NCI-H2029 treated with DMSO at 0.1 percent for 48 hours (cell line): ENCODE results near the gene CALHM2.
"Not testable (repeated sequence)": the region's sequence is repeated elsewhere in the genome, so short reads cannot be mapped to it uniquely, and the experiment has no call there.

Source experiments
- DNase-seq: peaks from one replicate; lab custom pipeline; 2025; lab: John Stamatoyannopoulos, UW

Gene CALHM2

GRCh38 chr10:103451831-103452505 is at the start of gene CALHM2:
CALHM2 (minus strand) TSS chr10:103452370; CDS start chr10:103449941, 2,429 bp downstream.
- no peak for DNase-seq

DNA sequence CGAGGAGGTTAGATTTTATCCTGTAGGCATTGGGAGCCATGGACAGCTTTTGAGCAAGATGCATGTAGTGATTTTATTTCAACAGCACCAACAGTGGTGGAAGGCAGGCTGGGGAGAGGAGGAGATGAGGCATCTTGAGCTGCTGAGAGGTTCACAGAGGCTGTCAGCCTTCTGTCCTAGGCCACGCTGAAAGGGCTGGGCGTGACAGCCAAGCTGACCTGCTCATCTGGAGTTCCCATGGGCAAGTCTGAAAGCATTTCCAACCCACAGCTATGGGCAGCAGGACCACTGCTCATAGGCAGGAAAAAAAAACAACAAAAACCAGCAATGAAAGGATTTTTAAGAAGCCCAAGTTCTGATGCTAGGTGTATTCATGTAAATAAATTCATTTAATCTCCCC is 49.0 kb upstream of the CALHM2 start:
- DNase-seq: no peak

GRCh38 chr10:103500481-103500880 is 48.3 kb upstream of the CALHM2 start:
- no peak for DNase-seq

GRCh38 chr10:103499881-103500280 is 47.7 kb upstream of the CALHM2 start:
- DNase-seq: no peak

- no peak for DNase-seq
Measured at GRCh38 chr10:103498936-103499638, 46.9 kb upstream of the CALHM2 start.

DNA sequence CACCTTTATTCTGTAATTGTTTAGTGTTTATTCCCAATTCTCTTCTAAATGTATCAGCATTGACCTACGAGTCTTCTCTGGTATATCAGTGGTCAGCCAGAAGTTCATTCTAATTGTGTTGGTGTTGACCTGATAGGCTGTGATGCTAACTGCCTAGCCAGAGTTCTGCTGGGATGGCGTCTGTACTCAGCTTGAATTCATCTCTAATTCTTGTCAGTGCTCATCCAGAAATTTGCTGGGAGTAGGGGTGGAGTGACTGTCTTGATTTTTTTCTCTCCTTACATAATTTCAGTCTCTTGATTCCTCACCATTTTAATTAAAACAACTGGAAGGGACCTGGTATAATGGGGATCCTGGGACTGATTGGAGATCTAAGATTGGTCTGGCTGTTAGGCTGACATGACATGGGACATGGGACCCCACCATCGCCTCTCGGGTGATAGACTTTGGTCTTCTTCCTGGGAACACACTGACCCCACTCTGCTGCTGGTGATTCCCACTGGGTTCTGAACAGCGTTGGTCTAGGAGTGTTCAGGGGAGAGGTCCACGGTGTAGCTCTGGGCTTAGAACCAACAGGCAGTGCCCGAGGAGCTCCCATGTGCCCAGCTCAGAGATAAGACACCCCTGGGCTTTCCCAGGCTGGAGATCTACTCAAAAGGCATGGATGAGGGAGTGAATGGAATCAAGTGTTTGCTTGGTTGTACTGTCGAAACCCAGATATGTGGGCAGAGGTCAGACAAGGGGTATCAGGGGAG is 45.2 kb upstream of the CALHM2 start:
- no peak for DNase-seq

DNA sequence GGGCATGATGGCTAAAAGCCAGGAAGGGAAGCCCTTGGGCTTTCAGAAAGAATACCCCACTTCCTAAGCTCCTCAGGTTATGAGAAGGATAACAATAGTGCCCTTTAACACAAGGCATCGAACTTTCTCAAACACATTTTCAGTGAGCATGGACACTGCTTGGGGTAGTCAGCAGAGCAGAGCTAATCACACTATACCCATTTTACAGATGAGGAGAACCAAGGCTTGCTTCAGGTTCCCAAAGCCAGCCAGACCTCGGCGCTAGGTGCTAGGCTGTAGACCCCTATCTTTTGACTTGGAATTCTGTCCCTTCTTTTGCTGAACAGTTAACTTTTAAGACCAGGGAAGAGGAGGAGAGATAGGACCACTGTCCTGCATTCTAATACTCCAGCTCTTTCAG is 43.2 kb upstream of the CALHM2 start:
- no peak for DNase-seq

- DNase-seq: no peak
Measured at GRCh38 chr10:103493916-103494877, 42.0 kb upstream of the CALHM2 start.

DNA sequence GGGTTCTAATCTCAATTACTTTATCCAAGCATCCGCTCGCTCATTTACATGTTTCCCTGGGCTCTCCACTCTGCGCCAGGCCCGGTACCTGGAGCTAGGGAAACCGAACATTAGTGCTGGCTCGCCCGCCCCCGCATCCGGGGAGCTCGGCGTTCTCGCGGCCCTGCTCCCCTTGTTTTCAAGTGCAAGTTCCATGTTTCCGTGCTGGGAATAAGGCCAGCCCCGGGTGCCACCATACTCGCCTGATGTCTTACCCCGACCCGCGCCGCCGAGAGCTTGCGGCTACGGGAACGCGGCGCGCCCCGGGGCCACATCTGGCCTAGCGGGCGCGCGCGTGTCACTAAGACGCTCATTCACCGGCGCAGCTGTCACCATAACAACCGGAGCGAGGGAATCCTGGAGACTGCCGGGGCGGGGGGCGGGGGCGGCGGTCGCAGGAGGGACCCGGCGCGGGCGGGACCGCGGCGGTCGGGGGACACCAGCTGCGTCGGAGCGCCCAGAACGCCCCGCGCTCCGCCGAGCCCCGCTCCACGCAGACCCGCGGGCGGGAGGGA is 41.3 kb upstream of the CALHM2 start, which contains the start of gene NEURL1:
NEURL1 (plus strand) TSS at position 344 of the 554 bp plus-strand sequence. CDS start 683 bp downstream, outside the sequence.
- no peak for DNase-seq

DNA sequence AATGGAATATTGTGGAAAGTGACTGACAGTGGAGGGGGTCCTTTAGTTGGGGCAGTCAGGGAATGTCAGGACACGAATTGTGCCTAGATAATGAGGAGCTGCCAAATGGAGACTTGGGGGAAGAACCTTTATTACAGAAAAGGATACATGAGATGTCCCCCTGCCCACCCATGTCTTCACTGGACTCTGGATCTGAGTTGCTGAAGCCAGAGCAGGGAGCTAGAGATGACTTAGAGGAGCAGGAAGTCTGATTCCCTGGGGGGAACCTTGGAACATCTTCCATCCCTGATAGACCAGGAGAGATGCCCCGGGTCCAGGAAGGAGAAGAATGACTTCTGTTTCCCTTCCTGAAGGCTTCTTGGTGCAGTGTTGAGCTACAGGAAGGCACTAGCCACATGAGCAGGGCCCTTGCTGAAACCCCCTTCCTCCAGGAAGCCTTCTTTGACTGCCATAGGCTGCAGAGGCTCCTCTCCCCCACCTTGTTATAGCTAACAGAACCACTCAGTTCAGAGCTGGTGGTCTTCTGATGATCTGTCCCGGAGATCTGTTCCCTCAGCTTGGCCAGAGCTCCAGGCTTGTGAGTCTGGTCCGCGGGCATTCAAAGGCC is 40.6 kb upstream of the CALHM2 start:
- no peak for DNase-seq

DNA sequence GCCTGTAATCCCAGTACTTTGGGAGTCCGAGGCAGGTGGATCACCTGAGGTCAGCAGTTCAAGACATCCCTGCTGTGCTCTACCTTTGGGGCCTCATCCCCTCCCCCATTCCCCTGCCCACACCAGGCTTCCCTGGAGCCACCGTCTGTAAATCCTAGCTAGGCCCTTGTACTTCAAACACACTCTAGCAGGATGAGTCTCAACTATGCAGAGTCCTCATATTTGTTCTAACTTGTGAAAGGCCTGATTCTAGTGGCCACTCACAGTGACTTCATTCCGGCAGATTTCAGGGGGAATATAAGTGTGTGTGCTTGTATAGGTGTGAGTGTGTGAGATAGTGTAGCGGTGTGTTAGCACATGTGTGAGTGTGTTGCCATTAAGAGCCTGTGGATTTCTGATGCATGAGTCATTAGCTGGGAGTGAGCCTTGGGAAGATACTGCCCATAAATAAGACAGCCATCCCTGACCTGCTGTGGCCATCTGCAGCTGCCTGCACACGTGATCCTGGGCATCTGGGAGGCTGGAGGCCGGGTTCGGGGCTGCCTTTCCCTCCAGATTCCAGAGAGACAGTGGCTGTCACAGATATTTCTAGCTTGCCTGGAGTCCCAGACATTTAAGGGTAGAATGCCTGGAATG is 39.7 kb upstream of the CALHM2 start:
- no peak for DNase-seq

- no peak for DNase-seq
Measured at GRCh38 chr10:103490986-103491314, 38.8 kb upstream of the CALHM2 start.

GRCh38 chr10:103487410-103487708 is 35.2 kb upstream of the CALHM2 start:
- DNase-seq: no peak

GRCh38 chr10:103486635-103487409 is 34.7 kb upstream of the CALHM2 start:
- DNase-seq: not testable (repeated sequence)

DNA sequence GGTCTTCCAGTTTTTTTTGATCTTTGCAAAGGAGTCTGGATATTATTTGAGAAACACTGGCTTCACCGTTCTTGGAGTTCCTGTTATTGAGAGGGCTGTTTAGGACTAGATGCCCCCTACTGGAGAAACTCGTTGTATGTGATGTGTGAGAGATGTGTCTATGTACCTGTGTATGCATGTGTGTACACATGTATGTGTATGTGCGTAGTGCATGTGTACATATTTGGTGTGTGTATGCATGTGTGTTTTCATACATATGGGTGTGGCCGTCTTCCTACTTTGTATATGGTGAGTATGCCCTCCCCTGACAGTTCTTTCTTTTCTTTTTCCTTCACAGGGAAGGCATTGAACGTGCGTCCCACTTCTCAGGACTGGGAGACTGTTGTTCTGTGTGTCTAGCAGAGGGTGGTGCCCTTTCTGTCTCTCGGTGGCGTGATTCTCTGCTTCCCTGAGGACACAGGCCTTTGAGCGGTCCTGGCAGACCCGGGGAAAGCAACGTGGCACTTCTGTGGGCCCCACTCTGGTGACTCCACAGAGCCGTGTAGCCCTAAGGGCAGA is 29.9 kb upstream of the CALHM2 start:
- DNase-seq: peak; percentile 34

DNA sequence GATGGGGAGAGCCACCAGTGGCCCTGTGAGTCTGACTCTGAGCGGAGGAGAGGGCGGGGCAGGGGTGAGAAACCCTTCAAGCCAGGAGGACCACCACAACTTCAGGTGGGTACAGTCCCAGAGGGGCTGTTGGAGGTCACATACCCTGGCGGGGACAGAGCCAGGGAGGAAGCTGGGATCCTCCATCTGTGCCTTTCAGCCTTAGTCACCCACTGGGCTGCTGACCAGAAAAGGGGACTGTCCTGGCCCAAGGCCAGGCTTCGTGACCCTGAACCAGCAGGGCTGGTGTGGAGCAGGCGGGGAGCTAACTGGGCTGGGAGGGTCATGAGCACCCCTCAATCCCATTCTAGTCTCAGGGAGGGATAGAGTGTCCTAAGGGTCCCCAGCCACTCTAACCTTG is 28.4 kb upstream of the CALHM2 start:
- DNase-seq: no peak

DNA sequence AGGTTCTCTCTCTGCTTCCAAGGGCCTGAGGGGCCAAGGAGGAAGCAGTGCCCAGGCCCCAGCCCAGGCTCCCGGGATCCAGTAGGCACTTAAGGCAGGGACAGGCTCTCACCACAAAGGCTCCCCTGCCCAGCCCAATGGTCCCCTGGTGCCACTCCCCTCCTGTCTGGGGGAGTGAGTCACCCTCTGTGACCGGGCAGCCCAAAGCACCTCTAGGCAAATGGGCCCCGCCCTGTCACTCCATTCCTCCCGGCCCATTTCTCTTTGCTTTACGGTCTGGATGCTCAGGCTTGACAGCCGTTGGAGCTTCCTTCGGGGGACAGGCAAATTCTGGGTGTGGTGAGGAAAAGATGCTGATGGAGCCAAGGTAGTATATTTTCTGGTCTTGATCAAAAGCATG is 27.0 kb upstream of the CALHM2 start, which contains the start of gene CALHM3:
CALHM3 (minus strand) TSS at position 106 of the 400 bp plus-strand sequence. CDS start 208 bp downstream, outside the sequence.
- DNase-seq: no peak

DNA sequence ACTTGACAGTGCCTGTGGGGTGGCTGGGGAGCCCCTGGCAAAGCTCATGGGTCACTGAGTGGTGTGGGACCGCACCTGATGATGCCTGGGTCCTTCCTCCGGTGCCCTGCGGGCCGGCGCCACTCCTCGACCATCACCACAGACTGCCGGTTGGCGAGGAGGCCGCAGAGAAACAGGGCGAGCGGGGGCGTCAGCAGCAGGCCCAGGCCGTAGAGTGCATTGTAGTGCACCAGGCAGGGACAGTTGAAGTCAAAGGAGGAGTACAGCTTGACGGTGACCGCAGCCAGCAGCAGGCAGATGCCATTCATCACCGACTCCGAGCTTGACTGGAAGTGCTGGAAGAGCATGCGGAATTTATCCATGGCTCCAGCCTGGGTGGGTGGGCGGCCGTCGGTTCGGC is 26.5 kb upstream of the CALHM2 start:
- no peak for DNase-seq

- no peak for DNase-seq
Measured at GRCh38 chr10:103476046-103476768, 24.0 kb upstream of the CALHM2 start.
